GM20431 (cell line): ENCODE data around the gene MAD2L2.

Experiments used
- in situ Hi-C: fragments of 300-500 bp; cut with MseI, MboI; formaldehyde crosslinking; loops from one replicate; pipeline ENCODE4 v1.15.0; 2020; ENCODE audit warnings: low sequenced_read_pairs; ENCODE audit not compliant: unreplicated experiment

Gene MAD2L2

DNA sequence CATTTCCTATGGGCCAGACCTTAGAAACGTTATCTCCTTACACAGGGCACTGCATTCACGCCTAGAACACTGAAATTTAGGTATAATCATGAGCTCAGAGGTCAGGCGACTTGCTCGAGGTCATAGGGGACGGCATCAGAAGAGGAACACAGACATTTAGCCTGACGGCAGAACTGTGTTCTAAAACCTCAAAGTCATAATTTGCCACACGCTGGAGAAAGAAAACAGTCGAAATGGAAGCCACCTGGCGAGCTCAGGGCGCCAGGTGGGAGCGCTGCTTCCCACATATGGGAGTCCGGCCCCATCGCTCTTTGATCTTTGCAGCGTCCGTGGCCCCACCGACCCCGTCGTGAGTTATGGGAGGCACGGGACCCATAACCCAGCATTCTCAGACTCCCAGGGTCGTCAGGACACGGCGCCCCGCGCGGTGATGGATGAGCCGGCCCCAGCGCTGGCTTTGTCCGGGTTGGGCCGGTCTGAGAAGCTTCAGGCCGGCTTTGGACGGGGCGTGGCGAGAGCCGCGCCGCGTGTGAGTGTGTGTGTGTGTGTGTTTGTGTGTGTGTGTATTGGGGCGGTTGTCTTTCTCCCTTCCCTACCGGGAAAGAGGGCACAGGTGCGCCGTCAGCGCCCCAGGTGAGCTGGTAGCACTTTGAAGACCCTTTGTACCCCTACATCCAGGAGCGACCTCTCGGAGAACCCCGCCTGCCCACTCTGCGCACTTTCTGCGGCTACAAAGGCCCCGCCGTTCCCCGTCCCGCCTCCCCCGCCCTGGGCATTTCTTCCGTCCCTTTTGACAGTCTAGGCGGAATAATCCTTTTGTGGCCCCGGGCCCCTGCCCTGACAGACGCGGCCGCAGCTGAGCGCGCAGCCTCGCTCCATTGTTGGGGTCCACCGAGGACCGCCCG lies 9.7 kb upstream of the MAD2L2 start:
- in situ Hi-C loops: no loop called here

GRCh38 chr1:11688506-11688905 lies 7.6 kb upstream of the MAD2L2 start:
- in situ Hi-C loops: no loop called here

- in situ Hi-C loops: no loop called here
Measured at GRCh38 chr1:11685210-11685752, 4.3 kb upstream of the MAD2L2 start.

DNA sequence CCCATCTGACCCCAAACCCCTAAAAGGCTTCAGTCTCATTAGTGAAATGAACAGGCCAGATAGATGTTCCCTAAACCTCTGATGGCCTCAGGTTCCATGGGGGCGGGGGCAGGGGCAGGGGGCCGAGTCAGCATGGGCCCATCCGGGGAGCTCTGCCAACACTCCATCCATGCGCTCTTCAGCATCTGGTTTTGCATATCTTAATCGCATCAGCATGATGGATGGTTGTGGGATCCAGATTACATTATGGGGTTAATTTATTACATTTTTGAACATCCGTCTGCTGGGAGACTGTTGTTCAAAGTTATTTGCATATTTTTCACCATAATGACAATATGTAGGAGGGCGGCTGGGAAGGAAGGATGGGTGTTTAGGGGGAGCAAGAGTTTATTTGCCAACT lies 3.1 kb upstream of the MAD2L2 start:
- in situ Hi-C loops: no loop called here

DNA sequence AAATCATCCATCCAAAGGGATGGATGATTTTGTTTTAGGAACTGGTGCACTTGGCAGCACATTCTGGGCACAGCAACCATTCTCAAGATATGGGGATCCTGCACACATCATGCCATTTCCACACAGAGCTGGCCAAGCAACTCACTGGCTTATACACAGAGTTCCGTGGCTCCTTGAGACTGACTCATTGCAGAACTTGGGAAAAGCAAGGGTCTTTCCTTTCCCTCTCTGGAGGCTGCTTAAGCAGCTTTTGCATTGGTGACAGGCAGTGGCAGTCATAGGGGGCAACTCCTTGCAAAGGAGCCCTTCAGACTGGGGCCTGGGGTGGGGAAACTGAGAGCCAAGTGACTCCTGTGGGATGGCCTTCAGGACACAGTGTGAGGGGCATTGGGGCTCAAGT lies 1.9 kb upstream of the MAD2L2 start:
- in situ Hi-C loops: no loop called here

GRCh38 chr1:11682287-11682771 lies 1.4 kb upstream of the MAD2L2 start:
- in situ Hi-C loops: no loop called here

GRCh38 chr1:11680270-11681070 lies 478 bp downstream of the MAD2L2 start:
- in situ Hi-C loops: no loop called here

GRCh38 chr1:11678442-11678841 lies 2.5 kb downstream of the MAD2L2 start:
- in situ Hi-C loops: no loop called here

GRCh38 chr1:11676386-11677103 lies 4.4 kb downstream of the MAD2L2 start:
- in situ Hi-C loops: no loop called here

- in situ Hi-C loops: no loop called here
Measured at GRCh38 chr1:11675325-11675724, 5.6 kb downstream of the MAD2L2 start.

GRCh38 chr1:11674488-11674887 lies 6.5 kb downstream of the MAD2L2 start:
- in situ Hi-C loops: no loop called here

DNA sequence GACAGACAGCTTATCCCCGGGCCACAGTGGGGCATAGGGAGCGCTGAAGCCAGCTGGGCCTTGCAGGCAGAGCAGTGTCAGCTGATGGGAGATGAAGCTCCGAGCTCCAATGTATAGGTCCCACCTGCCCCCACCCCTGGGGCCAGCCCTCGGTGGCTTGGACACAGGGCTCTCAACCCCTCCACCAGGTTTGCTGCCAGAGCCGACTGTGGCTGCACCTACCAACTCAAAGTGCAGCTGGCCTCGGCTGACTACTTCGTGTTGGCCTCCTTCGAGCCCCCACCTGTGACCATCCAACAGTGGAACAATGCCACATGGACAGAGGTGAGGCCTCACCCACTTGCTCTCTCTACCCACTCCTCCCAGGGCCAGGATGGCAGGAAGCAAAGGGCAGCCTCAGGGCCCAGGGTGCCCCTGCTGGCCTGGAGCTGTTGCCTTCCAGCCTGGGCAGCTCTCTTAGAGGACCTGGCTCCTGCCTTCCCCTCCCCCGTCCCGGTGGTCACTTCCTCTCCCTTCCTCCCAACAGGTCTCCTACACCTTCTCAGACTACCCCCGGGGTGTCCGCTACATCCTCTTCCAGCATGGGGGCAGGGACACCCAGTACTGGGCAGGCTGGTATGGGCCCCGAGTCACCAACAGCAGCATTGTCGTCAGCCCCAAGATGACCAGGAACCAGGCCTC lies 7.7 kb downstream of the MAD2L2 start:
- in situ Hi-C loops: no loop called here

DNA sequence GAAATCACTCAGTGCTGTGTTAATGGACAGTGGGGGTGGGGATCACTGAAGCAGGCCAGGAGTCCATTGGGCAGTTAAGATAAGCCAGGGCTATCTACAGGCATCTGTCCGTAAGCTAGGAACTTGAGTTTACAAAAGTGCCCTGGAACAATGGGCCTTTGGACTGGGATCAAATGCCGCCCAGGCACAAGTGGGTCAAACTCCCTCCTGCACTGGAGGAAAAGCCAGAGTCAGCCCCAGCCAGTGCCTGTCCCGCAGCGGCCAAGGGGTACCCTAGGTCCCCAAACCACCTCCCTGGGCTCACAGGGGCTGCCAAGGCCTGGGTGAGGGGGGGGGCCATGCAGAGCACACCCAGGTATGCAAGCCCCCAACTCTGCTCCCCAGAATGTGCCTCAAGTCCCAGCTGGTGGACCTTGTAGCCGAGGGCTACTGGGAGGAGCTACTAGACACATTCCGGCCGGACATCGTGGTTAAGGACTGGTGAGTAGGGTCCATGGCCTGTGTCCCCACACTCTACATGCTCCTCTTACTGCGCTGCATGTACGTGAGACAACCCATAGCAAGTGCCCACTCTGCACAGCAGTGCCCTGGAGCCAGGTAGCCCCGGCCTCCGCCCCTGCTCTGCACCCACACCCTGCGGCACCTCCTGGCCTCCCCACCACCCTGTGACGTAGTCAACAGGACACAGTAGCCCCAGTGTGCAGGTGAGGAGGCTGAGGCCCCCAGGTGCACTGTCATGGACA lies 9.2 kb downstream of the MAD2L2 start:
- in situ Hi-C loops: no loop called here

- in situ Hi-C loops: no loop called here
Measured at GRCh38 chr1:11671205-11671543, 9.8 kb downstream of the MAD2L2 start.

- in situ Hi-C loops: no loop called here
Measured at GRCh38 chr1:11670747-11671146, 10.2 kb downstream of the MAD2L2 start.

- in situ Hi-C loops: no loop called here
Measured at GRCh38 chr1:11668516-11668915, 12.4 kb downstream of the MAD2L2 start.

- in situ Hi-C loops: no loop called here
Measured at GRCh38 chr1:11664336-11665065, 16.4 kb downstream of the MAD2L2 start.

DNA sequence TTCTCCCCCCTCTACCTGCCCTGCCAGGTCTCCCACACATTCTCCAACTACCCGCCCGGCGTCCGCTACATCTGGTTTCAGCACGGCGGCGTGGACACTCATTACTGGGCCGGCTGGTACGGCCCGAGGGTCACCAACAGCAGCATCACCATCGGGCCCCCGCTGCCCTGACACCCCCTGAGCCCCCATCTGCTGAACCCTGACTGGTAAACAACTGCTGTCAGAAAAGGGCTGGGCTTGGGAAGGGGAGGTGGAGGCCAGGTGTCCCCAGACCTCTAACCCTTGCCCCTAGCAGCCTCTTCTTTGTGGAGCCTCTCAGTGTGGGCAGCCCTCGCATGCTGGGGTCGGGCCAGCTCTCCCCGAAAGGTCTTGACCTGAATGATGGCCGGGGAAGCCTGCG lies 19.8 kb downstream of the MAD2L2 start:
- in situ Hi-C loops: no loop called here
